ENCODE results near the gene ARHGEF11.

The ARHGEF11 gene

DNA sequence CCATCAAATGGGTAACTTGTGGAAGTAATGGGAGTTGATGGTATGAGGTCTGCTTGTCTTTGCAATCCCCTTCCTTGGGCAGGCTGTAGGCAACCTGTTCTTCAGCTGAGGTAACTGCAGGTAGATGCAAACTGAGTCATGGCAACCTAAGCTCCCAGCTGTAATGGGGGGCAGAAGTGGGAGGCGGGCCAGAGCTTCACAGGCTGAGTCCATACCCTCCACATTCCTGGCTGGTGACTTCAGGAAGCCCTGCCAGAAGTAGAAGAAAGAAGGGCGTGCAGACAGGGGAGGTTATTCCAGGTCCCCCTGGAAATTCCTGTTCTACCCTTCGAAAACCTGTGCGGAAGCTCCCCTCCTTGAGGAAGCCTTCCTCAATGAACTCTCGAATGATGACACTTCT is 44.9 kb downstream of the ARHGEF11 start:
- Histone ChIP-seq H3K27me3 (no peaks in the 10 kb centered on the region), H3K27ac (no peak overlapping the region), H3K4me2 (no peak overlapping the region), H4K20me1 (peaks cover 12 to 99% (median 80%) of the 10 kb centered on the region in 11 experiments; a peak in 20 of 22 replicates), H3K9ac (no peak overlapping the region), H3K4me3 (no peak overlapping the region), H3K36me3 (peaks cover 0 to 17% (median 5%) of the 10 kb centered on the region in 11 experiments; a peak in 5 of 22 replicates), H3K9me3 (replicated peaks in 1 of 11) (no peaks in the 10 kb centered on the region), H3K4me1 (peaks cover 7 to 27% (median 14%) of the 10 kb centered on the region in 10 experiments; a peak in 18 of 20 replicates)
- TF ChIP-seq Cebpa-rat (IDR thresholded peaks at IDR 0.05), result no peak

DNA sequence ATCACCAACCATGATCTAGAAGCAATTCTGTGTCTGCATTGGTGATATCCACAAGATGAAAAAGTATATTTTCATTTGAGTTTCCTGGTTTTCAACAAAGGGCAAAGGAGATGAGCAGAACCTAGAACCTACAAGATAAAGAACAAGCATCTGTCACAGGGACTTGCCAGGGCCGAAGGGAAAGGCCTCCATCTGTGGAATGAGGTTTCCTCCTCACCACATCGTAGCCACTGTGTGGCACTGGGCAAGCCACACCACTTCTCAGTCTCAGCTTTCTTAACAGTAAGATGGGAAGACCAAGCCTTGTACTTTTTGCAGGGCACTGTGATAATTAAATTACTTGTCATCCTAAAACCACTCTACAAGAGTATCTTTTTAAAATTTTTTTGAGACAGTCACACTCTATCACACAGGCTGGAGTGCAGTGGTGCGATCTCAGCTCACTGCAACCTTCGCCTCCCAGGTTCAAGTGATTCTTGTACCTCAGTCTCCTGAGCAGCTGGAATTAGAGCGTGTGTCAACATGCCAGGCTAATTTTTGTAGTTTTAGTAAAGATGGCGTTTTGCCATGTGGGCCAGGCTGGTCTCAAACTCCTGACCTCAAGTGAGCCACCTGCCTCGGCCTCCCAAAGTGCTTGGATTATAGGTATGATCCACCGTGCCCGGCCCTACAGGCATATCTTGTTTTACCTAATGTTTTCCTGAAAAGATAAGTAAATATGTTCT is 45.8 kb downstream of the ARHGEF11 start:
- H3K36me3 ChIP-seq, result peaks cover 0 to 17% (median 5%) of the 10 kb centered on the region in 11 experiments; a peak in 5 of 22 replicates
- H3K9ac ChIP-seq, result no peak overlapping the region
- no peak for TF ChIP-seq Cebpa-rat (IDR thresholded peaks at IDR 0.05)
- H3K9me3 ChIP-seq (replicated peaks in 1 of 11), result no peaks in the 10 kb centered on the region
- H4K20me1 ChIP-seq, result peaks cover 12 to 99% (median 82%) of the 10 kb centered on the region in 11 experiments; a peak in 20 of 22 replicates
- peaks cover 1 to 17% (median 8%) of the 10 kb centered on the region in 10 experiments; a peak in 18 of 20 replicates for H3K4me1 ChIP-seq
- H3K4me3 ChIP-seq, result no peak overlapping the region
- no peak overlapping the region for H3K27ac ChIP-seq
- H3K4me2 ChIP-seq, result 0 out of 22 replicates have a peak overlapping the region, but pooled peaks of 1 of the 11 experiments have one; percentile 5
- no peaks in the 10 kb centered on the region for H3K27me3 ChIP-seq

DNA sequence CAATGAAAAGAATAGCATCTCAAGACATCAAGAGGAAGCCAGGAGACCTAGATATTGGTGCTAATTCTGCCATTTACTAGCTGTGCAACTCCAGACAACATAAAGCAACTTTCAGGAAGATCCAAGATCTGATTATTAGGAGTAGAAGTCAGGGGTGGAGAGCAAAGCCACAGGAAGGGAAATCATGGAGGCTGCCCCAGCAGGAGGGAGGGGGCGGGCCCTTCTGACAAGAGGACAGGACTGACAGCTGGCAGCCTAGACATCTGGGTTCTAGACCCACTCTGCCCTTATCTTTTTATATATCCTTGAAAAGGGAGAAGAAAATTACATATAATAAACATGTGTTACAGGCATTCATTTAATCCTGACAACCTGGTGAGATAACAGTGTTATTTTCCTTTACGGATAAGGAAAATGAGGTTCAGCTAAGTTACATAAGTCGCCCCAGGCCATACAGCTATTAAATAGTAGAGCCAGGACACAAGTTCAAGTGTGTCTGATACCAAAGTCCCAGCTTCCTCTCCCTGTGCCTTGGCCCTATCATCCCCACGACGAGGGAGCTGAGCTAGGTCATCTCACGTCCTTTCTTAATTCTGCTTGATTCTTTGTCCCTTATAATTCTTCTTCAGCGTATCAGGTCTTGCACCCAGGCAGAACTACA is 46.6 kb downstream of the ARHGEF11 start:
- Histone ChIP-seq H3K4me2 (0 out of 22 replicates have a peak overlapping the region, but pooled peaks of 1 of the 11 experiments have one; percentile 10), H3K4me3 (no peak overlapping the region), H3K9ac (no peak overlapping the region), H3K27me3 (no peaks in the 10 kb centered on the region), H3K4me1 (peaks cover 0 to 10% (median 5%) of the 10 kb centered on the region in 10 experiments; a peak in 7 of 20 replicates), H3K9me3 (replicated peaks in 1 of 11) (no peaks in the 10 kb centered on the region), H3K27ac (no peak overlapping the region), H3K36me3 (peaks cover 0 to 22% (median 5%) of the 10 kb centered on the region in 11 experiments; a peak in 5 of 22 replicates), H4K20me1 (peaks cover 12 to 99% (median 80%) of the 10 kb centered on the region in 11 experiments; a peak in 20 of 22 replicates)
- TF ChIP-seq Cebpa-rat (IDR thresholded peaks at IDR 0.05), result no peak

DNA sequence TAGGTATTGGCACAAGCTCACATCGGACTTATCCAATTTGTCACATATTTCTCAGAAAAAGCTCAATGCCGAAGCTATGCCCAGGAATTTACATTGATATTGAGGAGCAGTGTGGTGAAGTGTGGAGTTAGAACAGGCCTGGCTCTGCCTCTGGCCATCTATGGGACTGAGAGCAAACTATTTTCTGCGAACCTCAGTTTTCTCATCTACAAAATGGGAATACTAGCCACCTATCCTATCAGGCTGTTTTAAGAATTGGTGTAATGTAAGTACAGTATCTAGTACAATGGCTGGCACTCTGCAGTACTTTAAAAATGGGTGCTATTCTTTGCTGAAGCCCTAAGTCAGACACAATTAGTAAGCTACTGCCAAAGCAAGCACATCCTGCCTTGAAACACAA is 47.2 kb downstream of the ARHGEF11 start:
- Histone ChIP-seq H3K4me2 (no peak overlapping the region), H3K4me1 (peaks cover 0 to 10% (median 5%) of the 10 kb centered on the region in 10 experiments; a peak in 7 of 20 replicates), H3K9ac (no peak overlapping the region), H3K27ac (no peak overlapping the region), H3K4me3 (no peak overlapping the region), H3K36me3 (peaks cover 0 to 28% (median 6%) of the 10 kb centered on the region in 11 experiments; a peak in 7 of 22 replicates), H3K9me3 (replicated peaks in 1 of 11) (no peaks in the 10 kb centered on the region), H4K20me1 (peaks cover 15 to 99% (median 75%) of the 10 kb centered on the region in 11 experiments; a peak in 21 of 22 replicates), H3K27me3 (no peaks in the 10 kb centered on the region)
- no peak for TF ChIP-seq Cebpa-rat (IDR thresholded peaks at IDR 0.05)

DNA sequence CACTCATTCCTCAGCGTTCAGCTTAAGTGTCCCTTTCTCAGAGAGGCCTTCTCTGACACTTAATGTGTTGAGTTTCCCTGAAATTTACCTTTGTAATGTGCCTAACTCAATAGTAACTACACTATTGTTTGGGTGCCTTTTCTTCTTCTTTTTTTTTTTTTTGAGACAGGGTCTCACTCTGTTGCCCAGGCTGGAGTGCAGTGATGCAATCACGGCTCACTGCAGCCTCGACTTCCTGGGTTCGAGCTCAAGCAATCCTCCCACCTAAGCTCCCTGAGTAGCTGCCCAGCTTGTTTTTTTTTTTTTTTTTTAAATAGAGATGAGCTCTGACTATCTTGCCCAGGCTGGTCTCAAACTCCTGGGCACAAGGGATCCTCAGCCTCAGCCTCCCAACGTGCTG is 50.1 kb downstream of the ARHGEF11 start:
- Histone ChIP-seq H3K4me2 (0 out of 22 replicates have a peak overlapping the region, but pooled peaks of 2 of the 11 experiments have one; percentile 12 to 18), H3K9me3 (replicated peaks in 1 of 11) (no peaks in the 10 kb centered on the region), H4K20me1 (peaks cover 15 to 86% (median 58%) of the 10 kb centered on the region in 11 experiments; a peak in 20 of 22 replicates), H3K27ac (no peak overlapping the region), H3K9ac (no peak overlapping the region), H3K27me3 (no peaks in the 10 kb centered on the region), H3K4me3 (no peak overlapping the region), H3K4me1 (peaks cover 0 to 10% (median 5%) of the 10 kb centered on the region in 10 experiments; a peak in 7 of 20 replicates), H3K36me3 (peaks cover 7 to 42% (median 13%) of the 10 kb centered on the region in 11 experiments; a peak in 18 of 22 replicates)
- TF ChIP-seq Cebpa-rat (IDR thresholded peaks at IDR 0.05), result no peak

DNA sequence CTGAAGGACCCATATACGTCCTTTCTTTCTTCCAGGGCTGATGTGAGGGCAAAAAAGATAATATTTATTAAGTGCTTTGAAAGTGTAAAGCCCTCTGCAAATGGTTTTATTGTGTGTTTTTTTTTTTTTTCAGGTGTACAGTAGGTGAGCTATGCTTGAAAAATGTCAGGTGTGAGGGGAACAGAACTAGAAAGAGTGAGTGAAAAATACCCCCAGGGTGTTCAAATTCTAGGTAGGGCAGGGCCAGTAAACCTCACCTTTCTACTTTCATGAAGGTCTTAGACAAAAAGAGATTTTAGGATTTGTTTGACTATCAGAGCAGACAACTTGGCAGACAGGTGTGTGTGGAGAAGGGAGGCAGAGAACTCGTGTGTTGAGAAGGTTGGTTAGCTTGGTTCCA is 51.3 kb downstream of the ARHGEF11 start:
- Histone ChIP-seq H3K27me3 (no peaks in the 10 kb centered on the region), H3K9ac (no peak overlapping the region), H3K9me3 (replicated peaks in 1 of 11) (no peaks in the 10 kb centered on the region), H3K27ac (no peak overlapping the region), H3K36me3 (peaks cover 7 to 32% (median 12%) of the 10 kb centered on the region in 11 experiments; a peak in 18 of 22 replicates), H3K4me2 (no peak overlapping the region), H3K4me1 (peaks cover 0 to 10% (median 4%) of the 10 kb centered on the region in 10 experiments; a peak in 5 of 20 replicates), H4K20me1 (peaks cover 15 to 85% (median 51%) of the 10 kb centered on the region in 11 experiments; a peak in 20 of 22 replicates), H3K4me3 (no peak overlapping the region)
- no peak for TF ChIP-seq Cebpa-rat (IDR thresholded peaks at IDR 0.05)

DNA sequence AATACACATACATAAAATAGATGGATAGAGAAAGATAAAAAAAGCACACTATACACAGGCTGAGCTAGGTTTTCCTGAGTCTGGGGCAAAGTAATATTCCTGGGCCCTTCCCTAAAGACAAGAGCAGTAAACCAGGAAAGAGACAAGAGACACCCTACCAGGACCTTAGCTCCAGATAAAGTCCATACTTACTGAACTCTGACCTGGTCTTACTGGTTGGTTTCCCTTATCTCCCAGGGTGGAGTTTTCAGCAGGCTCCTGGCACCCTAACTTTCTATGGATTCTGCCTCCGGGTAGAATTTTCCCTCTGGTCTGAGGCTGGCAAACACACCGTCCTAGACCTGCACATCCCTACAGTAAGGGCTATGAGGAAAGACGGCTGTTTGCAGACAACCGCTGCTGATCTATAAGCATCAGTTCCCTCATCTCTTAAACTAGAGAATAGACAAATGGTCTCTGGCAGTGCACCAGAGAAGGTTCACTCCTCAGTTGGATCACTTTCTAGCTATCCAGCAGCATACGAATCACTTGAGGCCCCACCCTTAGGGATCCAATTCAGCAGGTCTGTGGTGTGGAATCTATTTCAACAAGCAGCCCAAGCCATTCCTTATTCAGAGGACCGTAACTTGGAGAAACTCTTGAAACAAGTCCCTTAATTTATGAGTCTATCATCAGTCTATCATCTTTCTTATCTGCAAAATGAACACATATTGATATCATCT is 52.0 kb downstream of the ARHGEF11 start:
- H3K9me3 ChIP-seq (replicated peaks in 1 of 11), result no peaks in the 10 kb centered on the region
- no peaks in the 10 kb centered on the region for H3K27me3 ChIP-seq
- H3K9ac ChIP-seq, result no peak overlapping the region
- H3K4me1 ChIP-seq, result peaks cover 0 to 5% (median under 1%) of the 10 kb centered on the region in 10 experiments; a peak in 3 of 20 replicates
- no peak overlapping the region for H3K4me2 ChIP-seq
- no peak overlapping the region for H3K4me3 ChIP-seq
- no peak for TF ChIP-seq Cebpa-rat (IDR thresholded peaks at IDR 0.05)
- H3K36me3 ChIP-seq, result peaks cover 7 to 31% (median 12%) of the 10 kb centered on the region in 11 experiments; a peak in 18 of 22 replicates
- peaks cover 15 to 85% (median 44%) of the 10 kb centered on the region in 11 experiments; a peak in 20 of 22 replicates for H4K20me1 ChIP-seq
- no peak overlapping the region for H3K27ac ChIP-seq

DNA sequence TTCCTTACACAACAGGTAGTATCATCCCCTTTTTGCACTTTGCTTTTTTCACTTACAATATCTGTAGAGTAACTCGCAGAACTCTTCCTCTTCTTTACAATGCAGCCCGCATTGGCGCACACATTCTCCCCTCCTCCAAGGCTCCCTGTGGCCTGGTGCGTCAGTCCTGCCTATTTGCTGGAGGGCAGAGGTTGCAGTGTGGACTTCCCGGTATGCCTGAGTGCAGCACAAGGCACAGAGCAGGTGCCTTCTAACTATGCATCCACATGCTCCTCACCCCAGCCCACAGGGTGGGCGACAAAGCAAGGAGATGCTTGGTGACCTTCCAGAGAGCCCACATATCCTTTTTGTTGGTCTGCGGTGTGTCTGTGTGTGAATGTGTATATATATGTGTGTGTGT is 53.3 kb downstream of the ARHGEF11 start:
- Histone ChIP-seq H3K27ac (no peak overlapping the region), H3K4me3 (no peak overlapping the region), H3K4me1 (peaks cover 0 to 15% (median 6%) of the 10 kb centered on the region in 10 experiments; a peak in 8 of 20 replicates), H3K27me3 (no peaks in the 10 kb centered on the region), H3K9me3 (replicated peaks in 1 of 11) (no peaks in the 10 kb centered on the region), H3K4me2 (no peak overlapping the region), H3K36me3 (peaks cover 7 to 39% (median 12%) of the 10 kb centered on the region in 11 experiments; a peak in 18 of 22 replicates), H4K20me1 (peaks cover 10 to 85% (median 42%) of the 10 kb centered on the region in 11 experiments; a peak in 19 of 22 replicates), H3K9ac (no peak overlapping the region)
- TF ChIP-seq Cebpa-rat (IDR thresholded peaks at IDR 0.05), result no peak
